ENCODE data around the gene HRC.
A peak's percentile ranks its signal among the peaks of the same experiment; 100 is the strongest.
"Not testable (repeated sequence)": the region's sequence is repeated elsewhere in the genome, so short reads cannot be mapped to it uniquely, and the experiment has no call there.

Gene HRC

GRCh38 chr19:49160450-49161189 lies 5.4 kb upstream of the HRC start:
- DNase-seq (ENCODE audit: low read depth in 2 of 2), result no peak

GRCh38 chr19:49157445-49158224 lies 2.4 kb upstream of the HRC start, which contains the start of gene TRPM4:
Gene TRPM4 (plus strand): TSS chr19:49157792. CDS start chr19:49157867, 75 bp downstream.
- DNase-seq (ENCODE audit: low read depth in 2 of 2), result no peak

GRCh38 chr19:49155820-49156346 lies 687 bp upstream of the HRC start:
- DNase-seq (ENCODE audit: low read depth in 2 of 2), result no peak

- DNase-seq (ENCODE audit: low read depth in 2 of 2), result no peak
These were observed 917 bp downstream of the HRC start for GRCh38 chr19:49154279-49154678.

- no peak for DNase-seq (ENCODE audit: low read depth in 2 of 2)
These were observed 1.9 kb downstream of the HRC start for GRCh38 chr19:49153167-49153809.

- DNase-seq (ENCODE audit: low read depth in 2 of 2), result no peak
These were observed 3.1 kb downstream of the HRC start for GRCh38 chr19:49152119-49152550.

- no peak for DNase-seq (ENCODE audit: low read depth in 2 of 2)
These were observed 3.7 kb downstream of the HRC start for GRCh38 chr19:49151267-49152118.

GRCh38 chr19:49150944-49151243 lies 4.3 kb downstream of the HRC start:
- DNase-seq (ENCODE audit: low read depth in 2 of 2), result no peak

GRCh38 chr19:49150106-49150943 lies 4.9 kb downstream of the HRC start:
- no peak for DNase-seq (ENCODE audit: low read depth in 2 of 2)

- DNase-seq (ENCODE audit: low read depth in 2 of 2), result no peak
These were observed 5.5 kb downstream of the HRC start for GRCh38 chr19:49149652-49150105.

GRCh38 chr19:49148784-49149651 lies 6.2 kb downstream of the HRC start:
- DNase-seq (ENCODE audit: low read depth in 2 of 2), result peak; percentile 48 to 60

GRCh38 chr19:49148044-49148682 lies 7.0 kb downstream of the HRC start:
- no peak for DNase-seq (ENCODE audit: low read depth in 2 of 2)

- DNase-seq (ENCODE audit: low read depth in 2 of 2), result not testable (repeated sequence)
These were observed 8.8 kb downstream of the HRC start for GRCh38 chr19:49146408-49146770.

- DNase-seq (ENCODE audit: low read depth in 2 of 2), result peak; percentile 38 to 49
These were observed 9.4 kb downstream of the HRC start for GRCh38 chr19:49145573-49146407.

- no peak for DNase-seq (ENCODE audit: low read depth in 2 of 2)
These were observed 12.3 kb downstream of the HRC start for GRCh38 chr19:49142866-49143335.

GRCh38 chr19:49141352-49141751 lies 13.8 kb downstream of the HRC start:
- DNase-seq (ENCODE audit: low read depth in 2 of 2), result no peak

- DNase-seq (ENCODE audit: low read depth in 2 of 2), result no peak
These were observed 14.2 kb downstream of the HRC start for GRCh38 chr19:49140951-49141350.

- no peak for DNase-seq (ENCODE audit: low read depth in 2 of 2)
These were observed 18.4 kb downstream of the HRC start for GRCh38 chr19:49136771-49137171.
